NCI-H1092 (cell line): Measurements from ENCODE around the gene PTPRC.

Source experiments
- DNase-seq: peaks from one replicate; lab custom pipeline; 2025; lab: John Stamatoyannopoulos, UW

Gene PTPRC

GRCh38 chr1:198674009-198674408 is 35.2 kb downstream of the PTPRC start:
- DNase-seq = no peak

GRCh38 chr1:198676253-198676652 is 37.4 kb downstream of the PTPRC start:
- DNase-seq = no peak

GRCh38 chr1:198677027-198677426 is 38.2 kb downstream of the PTPRC start:
- no peak for DNase-seq

- no peak for DNase-seq
Observed at GRCh38 chr1:198677871-198678270, 39.0 kb downstream of the PTPRC start.

GRCh38 chr1:198678301-198678836 is 39.5 kb downstream of the PTPRC start:
- no peak for DNase-seq

GRCh38 chr1:198678901-198679329 is 40.1 kb downstream of the PTPRC start:
- DNase-seq = no peak

GRCh38 chr1:198679535-198680173 is 40.8 kb downstream of the PTPRC start:
- DNase-seq = no peak

GRCh38 chr1:198680174-198680875 is 41.5 kb downstream of the PTPRC start:
- no peak for DNase-seq

GRCh38 chr1:198681252-198681651 is 42.4 kb downstream of the PTPRC start:
- no peak for DNase-seq

GRCh38 chr1:198681831-198682759 is 43.3 kb downstream of the PTPRC start:
- DNase-seq = no peak

GRCh38 chr1:198682850-198683249 is 44.0 kb downstream of the PTPRC start:
- no peak for DNase-seq

- no peak for DNase-seq
Observed at GRCh38 chr1:198683449-198683848, 44.6 kb downstream of the PTPRC start.

- no peak for DNase-seq
Observed at GRCh38 chr1:198686069-198686728, 47.4 kb downstream of the PTPRC start.

GRCh38 chr1:198687429-198687828 is 48.6 kb downstream of the PTPRC start:
- no peak for DNase-seq

GRCh38 chr1:198691063-198691462 is 52.2 kb downstream of the PTPRC start:
- no peak for DNase-seq

GRCh38 chr1:198693321-198693720 is 54.5 kb downstream of the PTPRC start:
- DNase-seq = no peak

GRCh38 chr1:198694542-198694941 is 55.7 kb downstream of the PTPRC start:
- no peak for DNase-seq

- no peak for DNase-seq
Observed at GRCh38 chr1:198696211-198696610, 57.4 kb downstream of the PTPRC start.

GRCh38 chr1:198699167-198700015 is 60.6 kb downstream of the PTPRC start:
- no peak for DNase-seq

- no peak for DNase-seq
Observed at GRCh38 chr1:198700016-198700392, 61.2 kb downstream of the PTPRC start.

GRCh38 chr1:198700396-198700795 is 61.6 kb downstream of the PTPRC start:
- no peak for DNase-seq
